ENCODE measurements around the gene ZNF616.
A peak's percentile ranks its signal among the peaks of the same experiment; 100 is the strongest.

The ZNF616 gene

DNA sequence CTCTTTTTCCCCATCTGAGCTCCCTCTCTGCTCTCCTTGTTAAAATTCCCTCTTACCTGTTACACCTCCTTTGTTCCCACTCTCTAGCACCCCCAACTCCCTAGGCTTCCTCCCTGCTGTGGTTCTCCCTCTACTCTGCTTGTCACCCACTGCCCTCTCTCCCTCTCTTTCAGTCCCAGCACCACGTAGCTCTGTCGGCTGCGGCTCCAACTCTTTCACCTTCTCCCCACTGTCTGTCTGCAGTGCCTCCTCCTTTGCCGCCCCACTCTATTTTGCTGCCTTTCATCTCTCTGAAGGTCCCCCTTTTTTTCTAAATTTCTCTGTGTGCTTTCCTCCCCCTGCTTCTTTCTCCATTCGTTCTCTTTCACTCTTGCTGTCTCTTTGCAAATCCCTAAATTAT, 30.6 kb upstream of the ZNF616 start:
- Histone ChIP-seq H3K4me3 (peak overlapping the region; percentile 81), H3K9me3 (ENCODE audit: low read depth, low read length) (peaks cover 3% of the 10 kb centered on the region), H3K36me3 (ENCODE audit: insufficient read depth, low read length) (peaks cover 8% of the 10 kb centered on the region; the same call in 1 of the 2 replicates), H3K27ac (no peak overlapping the region), H3K9ac (ENCODE audit: insufficient read length) (no peak overlapping the region)
- TF ChIP-seq EZH2 (IDR thresholded peaks at IDR 0.05) (no peak), FOXP2 (optimal IDR thresholded peaks at IDR 0.05; ENCODE audit: control extremely low read depth, extremely low read length, insufficient read depth) (no peak), POLR2AphosphoS5 (IDR thresholded peaks at IDR 0.05; ENCODE audit: borderline replicate concordance, low read depth, low read length) (no peak)
- DNase-seq (ENCODE audit: low read depth, low spot score), result no peak

DNA sequence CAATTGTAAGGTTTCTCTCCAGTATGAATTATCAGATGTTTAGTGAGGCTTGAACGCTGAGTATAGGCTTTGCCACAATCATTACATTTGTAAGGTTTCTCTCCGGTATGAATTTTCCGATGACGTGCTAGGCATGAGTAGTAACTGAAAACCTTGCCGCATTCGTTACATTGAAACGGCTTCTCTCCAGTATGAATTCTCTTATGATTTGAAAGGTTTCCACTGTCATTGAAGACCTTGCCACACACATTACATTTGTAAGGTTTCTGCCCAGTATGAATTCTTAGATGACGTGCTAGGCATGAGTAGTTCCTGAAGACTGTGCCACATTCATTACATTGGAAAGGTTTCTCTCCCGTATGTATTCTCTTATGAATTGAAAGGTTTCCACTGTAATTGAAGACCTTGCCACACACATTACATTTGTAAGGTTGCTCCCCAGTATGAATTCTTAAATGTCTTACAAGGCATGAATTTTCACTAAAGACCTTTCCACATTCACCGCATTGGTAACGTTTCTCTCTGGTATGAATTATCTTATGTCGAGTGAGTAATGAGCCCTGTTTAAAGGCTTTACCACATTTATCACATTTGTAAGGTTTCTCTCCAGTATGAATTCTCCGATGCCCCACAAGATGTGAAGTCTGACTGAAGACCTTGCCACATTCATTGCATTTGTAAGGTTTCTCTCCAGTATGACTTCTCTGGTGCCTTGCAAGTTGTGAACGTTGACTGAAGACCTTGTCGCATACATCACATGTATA, 16.0 kb upstream of the ZNF616 start:
- Histone ChIP-seq H3K27ac (no peak overlapping the region), H3K36me3 (ENCODE audit: insufficient read depth, low read length) (no peaks in the 10 kb centered on the region; the same call in 1 of the 2 replicates), H3K4me3 (no peak overlapping the region), H3K9ac (ENCODE audit: insufficient read length) (no peak overlapping the region), H3K9me3 (ENCODE audit: low read depth, low read length) (peaks cover 12% of the 10 kb centered on the region; the same call in 1 of the 2 replicates)
- no peak for DNase-seq (ENCODE audit: low read depth, low spot score)
- TF ChIP-seq FOXP2 (optimal IDR thresholded peaks at IDR 0.05; ENCODE audit: control extremely low read depth, extremely low read length, insufficient read depth) (no peak), EZH2 (IDR thresholded peaks at IDR 0.05) (no peak), POLR2AphosphoS5 (IDR thresholded peaks at IDR 0.05; ENCODE audit: borderline replicate concordance, low read depth, low read length) (no peak)

DNA sequence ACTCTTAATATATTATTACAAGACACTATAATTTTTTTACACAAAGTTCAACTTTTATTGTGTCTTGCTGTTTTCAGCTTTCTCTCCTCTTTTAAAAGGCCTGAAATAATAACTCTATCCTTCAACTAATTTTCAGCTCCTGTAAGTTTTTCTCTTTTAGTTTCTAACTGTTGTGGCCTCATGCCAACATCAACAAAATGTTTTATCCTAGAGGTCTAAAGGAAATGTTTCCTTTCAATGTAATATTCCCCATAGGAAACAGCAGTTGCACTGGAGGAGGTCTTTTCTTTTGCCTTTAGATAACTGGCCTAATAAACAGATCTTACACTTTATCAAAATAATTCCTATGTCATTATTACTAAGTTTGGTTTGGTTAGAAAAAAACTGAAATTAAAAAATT, 8.5 kb upstream of the ZNF616 start:
- no peak overlapping the region for H3K9ac ChIP-seq (ENCODE audit: insufficient read length)
- no peak overlapping the region for H3K4me3 ChIP-seq
- DNase-seq (ENCODE audit: low read depth, low spot score), result no peak
- H3K36me3 ChIP-seq (ENCODE audit: insufficient read depth, low read length), result no peaks in the 10 kb centered on the region
- TF ChIP-seq FOXP2 (optimal IDR thresholded peaks at IDR 0.05; ENCODE audit: control extremely low read depth, extremely low read length, insufficient read depth) (no peak), EZH2 (IDR thresholded peaks at IDR 0.05) (no peak), POLR2AphosphoS5 (IDR thresholded peaks at IDR 0.05; ENCODE audit: borderline replicate concordance, low read depth, low read length) (no peak)
- no peaks in the 10 kb centered on the region; the same call in 1 of the 2 replicates for H3K9me3 ChIP-seq (ENCODE audit: low read depth, low read length)
- no peak overlapping the region for H3K27ac ChIP-seq

DNA sequence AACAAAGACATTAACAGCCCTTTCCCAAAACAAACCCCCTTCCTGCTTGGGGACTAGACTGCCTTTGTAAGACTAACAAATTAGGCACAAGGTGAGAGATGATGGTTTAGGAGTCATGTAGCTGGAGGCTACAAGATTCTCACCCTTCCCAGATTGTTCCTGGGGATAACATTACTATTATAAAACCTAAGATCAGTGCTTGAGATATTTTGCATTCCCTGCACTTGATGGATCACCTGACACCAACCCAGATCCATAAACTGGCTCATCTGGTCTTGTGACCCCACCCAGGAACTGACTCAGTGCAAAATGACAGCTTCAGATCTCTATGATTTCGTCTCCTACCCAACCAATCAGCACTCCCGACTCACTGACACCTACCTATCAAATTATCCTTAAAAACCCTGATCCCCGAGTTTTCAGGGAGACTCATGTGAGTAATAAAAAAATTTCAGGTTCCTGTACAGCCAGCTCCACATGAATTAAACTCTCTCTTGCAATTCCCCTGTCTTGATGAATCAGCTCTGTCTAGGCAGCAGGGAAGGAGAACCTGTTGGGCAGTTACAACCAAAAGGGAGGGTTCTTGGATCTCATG, 2.4 kb upstream of the ZNF616 start:
- Histone ChIP-seq H3K27ac (no peak overlapping the region), H3K9me3 (ENCODE audit: low read depth, low read length) (peaks cover 5% of the 10 kb centered on the region; the same call in 1 of the 2 replicates), H3K9ac (ENCODE audit: insufficient read length) (no peak overlapping the region), H3K36me3 (ENCODE audit: insufficient read depth, low read length) (peaks cover 10% of the 10 kb centered on the region), H3K4me3 (no peak overlapping the region)
- TF ChIP-seq POLR2AphosphoS5 (IDR thresholded peaks at IDR 0.05; ENCODE audit: borderline replicate concordance, low read depth, low read length) (no peak), FOXP2 (optimal IDR thresholded peaks at IDR 0.05; ENCODE audit: control extremely low read depth, extremely low read length, insufficient read depth) (no peak), EZH2 (IDR thresholded peaks at IDR 0.05) (no peak)
- no peak for DNase-seq (ENCODE audit: low read depth, low spot score)

DNA sequence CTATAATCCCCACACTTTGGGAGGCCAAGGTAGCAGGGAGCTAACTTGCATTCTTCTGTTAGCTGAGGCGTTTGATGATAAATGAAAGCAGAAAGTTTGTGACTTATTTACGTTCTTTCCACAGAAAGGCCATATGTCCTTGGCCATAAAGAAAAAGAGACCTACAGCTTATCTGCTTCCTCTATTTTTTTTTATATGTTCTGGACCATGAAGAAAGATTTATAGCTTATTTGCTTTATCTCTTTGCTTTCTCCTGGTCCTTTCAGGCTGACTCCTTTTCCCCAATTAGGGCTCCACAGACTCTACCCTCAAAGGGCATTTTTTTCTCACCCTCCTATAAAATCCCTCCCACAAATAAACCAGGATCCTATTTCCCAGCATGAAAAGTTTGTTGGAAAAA, 1.5 kb upstream of the ZNF616 start:
- no peak overlapping the region for H3K9ac ChIP-seq (ENCODE audit: insufficient read length)
- H3K36me3 ChIP-seq (ENCODE audit: insufficient read depth, low read length), result peaks cover 16% of the 10 kb centered on the region
- H3K4me3 ChIP-seq, result no peak overlapping the region
- no peak overlapping the region for H3K27ac ChIP-seq
- no peak for TF ChIP-seq EZH2 (IDR thresholded peaks at IDR 0.05)
- TF ChIP-seq POLR2AphosphoS5 (IDR thresholded peaks at IDR 0.05; ENCODE audit: borderline replicate concordance, low read depth, low read length), result no peak
- TF ChIP-seq FOXP2 (optimal IDR thresholded peaks at IDR 0.05; ENCODE audit: control extremely low read depth, extremely low read length, insufficient read depth), result no peak
- H3K9me3 ChIP-seq (ENCODE audit: low read depth, low read length), result peaks cover 10% of the 10 kb centered on the region; the same call in 1 of the 2 replicates
- DNase-seq (ENCODE audit: low read depth, low spot score), result no peak

DNA sequence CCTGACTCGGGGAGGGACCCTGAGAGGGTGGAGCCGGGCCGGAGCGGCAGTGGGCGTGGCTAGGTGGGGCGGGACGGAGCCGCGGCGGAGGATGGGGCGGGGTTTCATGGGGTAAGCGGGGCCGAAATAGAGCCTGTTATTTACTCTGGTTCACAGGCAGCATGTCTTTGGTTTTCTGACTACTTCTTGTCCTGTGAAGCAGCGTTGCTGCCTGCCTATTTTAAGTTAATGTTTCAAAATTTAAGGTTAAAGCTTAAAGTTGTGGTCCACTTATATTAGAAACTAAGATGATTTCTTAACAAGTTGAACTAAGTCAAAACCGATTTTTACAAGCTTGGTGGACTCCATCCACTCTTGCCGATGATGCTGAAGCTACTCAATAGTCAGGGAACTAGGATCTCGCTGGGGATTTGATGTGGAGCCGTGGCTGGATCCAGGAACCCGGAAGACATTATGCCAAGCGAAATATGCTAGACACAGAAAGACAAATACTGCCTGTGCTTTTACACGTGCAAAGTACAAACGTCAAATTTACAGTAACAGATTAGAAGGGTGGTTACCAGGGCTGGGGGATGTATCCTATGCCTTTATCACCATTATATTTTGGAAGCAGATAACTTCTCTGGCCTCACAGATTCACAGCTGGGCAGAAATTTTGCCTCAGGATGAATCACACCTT, 433 bp upstream of the ZNF616 start:
- H3K27ac ChIP-seq, result peak overlapping the region; percentile 38; the same call in 1 of the 2 replicates
- peak overlapping the region; percentile 96 for H3K4me3 ChIP-seq
- H3K9me3 ChIP-seq (ENCODE audit: low read depth, low read length), result peaks cover 14% of the 10 kb centered on the region
- DNase-seq (ENCODE audit: low read depth, low spot score), result no peak
- peak overlapping the region; percentile 12 for H3K9ac ChIP-seq (ENCODE audit: insufficient read length)
- TF ChIP-seq POLR2AphosphoS5 (IDR thresholded peaks at IDR 0.05; ENCODE audit: borderline replicate concordance, low read depth, low read length), result no peak
- TF ChIP-seq EZH2 (IDR thresholded peaks at IDR 0.05), result no peak
- TF ChIP-seq FOXP2 (optimal IDR thresholded peaks at IDR 0.05; ENCODE audit: control extremely low read depth, extremely low read length, insufficient read depth), result no peak
- peaks cover 22% of the 10 kb centered on the region for H3K36me3 ChIP-seq (ENCODE audit: insufficient read depth, low read length)

DNA sequence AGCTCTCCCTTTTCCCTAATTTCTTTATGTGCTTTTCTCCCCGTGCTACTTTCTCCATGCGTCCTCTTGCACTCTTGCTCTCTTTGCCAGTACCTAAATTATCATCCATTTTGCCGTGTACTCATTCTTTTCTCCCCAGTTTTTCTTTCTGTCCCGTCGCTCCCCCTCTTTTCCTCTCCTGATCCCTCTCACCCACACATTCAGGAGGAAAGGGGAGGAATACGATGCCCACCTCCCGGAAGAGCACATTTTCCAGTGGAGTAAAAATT, 821 bp downstream of the ZNF616 start:
- DNase-seq (ENCODE audit: low read depth, low spot score), result no peak
- peaks cover 23% of the 10 kb centered on the region for H3K36me3 ChIP-seq (ENCODE audit: insufficient read depth, low read length)
- TF ChIP-seq FOXP2 (optimal IDR thresholded peaks at IDR 0.05; ENCODE audit: control extremely low read depth, extremely low read length, insufficient read depth) (no peak), POLR2AphosphoS5 (IDR thresholded peaks at IDR 0.05; ENCODE audit: borderline replicate concordance, low read depth, low read length) (no peak; the same call in 1 of the 2 replicates), EZH2 (IDR thresholded peaks at IDR 0.05) (no peak)
- H3K4me3 ChIP-seq, result peak overlapping the region; percentile 96
- peak overlapping the region; percentile 98 for H3K9ac ChIP-seq (ENCODE audit: insufficient read length)
- peaks cover 16% of the 10 kb centered on the region for H3K9me3 ChIP-seq (ENCODE audit: low read depth, low read length)
- H3K27ac ChIP-seq, result peak overlapping the region; percentile 97

DNA sequence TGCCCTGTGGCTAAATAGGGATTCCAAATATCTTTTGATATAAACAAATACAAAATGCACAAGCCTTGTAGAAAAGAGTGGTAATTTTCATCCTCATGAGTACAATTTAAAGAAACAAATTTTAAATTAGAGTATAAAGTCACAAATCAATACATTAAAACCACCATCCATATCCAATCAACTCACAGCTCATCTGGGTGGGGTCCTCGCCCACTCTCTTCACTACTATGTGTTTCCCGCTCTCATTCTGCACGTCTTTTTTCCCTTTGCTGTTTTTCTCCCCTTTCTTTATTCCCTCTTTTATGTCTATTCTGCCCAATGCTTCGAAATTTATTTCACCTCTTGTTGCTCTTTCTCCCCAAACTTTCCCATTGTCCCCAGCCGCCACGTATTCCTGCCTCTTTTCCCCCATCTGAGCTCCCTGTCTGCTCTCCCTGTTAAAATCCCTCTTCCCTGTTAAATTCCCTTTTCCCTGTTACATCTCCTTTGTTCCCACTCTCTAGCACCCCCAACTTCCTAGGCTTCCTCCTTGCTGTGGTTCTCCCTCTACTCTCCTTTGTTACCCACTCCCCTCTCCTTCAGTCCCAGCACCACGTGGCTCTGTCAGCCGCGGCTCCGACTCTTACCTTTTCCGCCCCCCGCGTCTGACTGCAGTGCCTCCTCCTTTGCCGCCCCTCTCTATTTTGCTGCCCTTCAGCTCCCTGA, 1.3 kb downstream of the ZNF616 start:
- peaks cover 23% of the 10 kb centered on the region for H3K36me3 ChIP-seq (ENCODE audit: insufficient read depth, low read length)

More for the DNA sequence above, 1.3 kb downstream of the ZNF616 start:
- peak overlapping the region; percentile 96 for H3K4me3 ChIP-seq
- no peak for TF ChIP-seq EZH2 (IDR thresholded peaks at IDR 0.05)
- TF ChIP-seq POLR2AphosphoS5 (IDR thresholded peaks at IDR 0.05; ENCODE audit: borderline replicate concordance, low read depth, low read length), result no peak; the same call in 1 of the 2 replicates
- no peak for TF ChIP-seq FOXP2 (optimal IDR thresholded peaks at IDR 0.05; ENCODE audit: control extremely low read depth, extremely low read length, insufficient read depth)
- peak overlapping the region; percentile 98 for H3K9ac ChIP-seq (ENCODE audit: insufficient read length)
- DNase-seq (ENCODE audit: low read depth, low spot score), result no peak
- H3K9me3 ChIP-seq (ENCODE audit: low read depth, low read length), result peaks cover 16% of the 10 kb centered on the region
- H3K27ac ChIP-seq, result peak overlapping the region; percentile 97
